ENCODE results near the gene PHKB.
"Not testable (repeated sequence)": the region's sequence is repeated elsewhere in the genome, so short reads cannot be mapped to it uniquely, and the experiment has no call there.

PHKB gene

DNA sequence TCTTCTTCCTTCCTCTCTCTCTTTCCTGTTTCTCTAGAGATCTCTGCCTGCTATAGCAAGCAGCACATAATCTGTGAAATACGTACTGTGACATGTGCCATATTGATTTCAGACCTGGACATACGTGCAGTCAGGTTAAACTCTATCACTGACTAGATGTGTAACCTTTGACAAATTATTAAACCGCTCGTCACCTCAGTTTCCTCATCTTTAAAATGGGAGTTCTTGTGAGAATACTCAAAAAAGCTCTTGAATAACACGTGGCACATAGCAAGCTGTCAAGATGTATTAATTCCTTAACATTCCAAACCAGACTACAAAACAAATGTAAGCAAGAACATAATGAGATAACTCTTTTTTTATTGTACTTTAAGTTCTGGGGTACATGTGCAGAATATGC, 170.0 kb downstream of the PHKB start:
- DNase-seq = no peak

DNA sequence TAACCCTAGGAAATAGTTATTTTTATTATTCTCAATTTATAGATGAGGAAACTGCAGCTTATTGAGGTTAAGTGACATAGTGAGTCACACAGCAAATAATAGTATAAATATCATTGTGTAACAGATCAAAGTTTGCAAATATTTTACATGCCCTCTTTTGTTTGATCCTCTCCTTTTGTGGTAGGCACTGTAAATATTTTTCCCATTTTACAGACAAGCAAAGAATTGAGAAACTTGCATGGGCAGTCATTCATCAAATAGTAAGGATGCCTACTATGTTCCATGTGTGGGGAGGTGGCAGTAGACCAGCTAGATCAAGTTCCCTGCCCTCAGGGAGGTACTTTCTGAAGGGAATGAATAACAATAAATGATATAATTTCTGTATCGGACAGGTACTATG, 173.0 kb downstream of the PHKB start:
- DNase-seq = no peak

DNA sequence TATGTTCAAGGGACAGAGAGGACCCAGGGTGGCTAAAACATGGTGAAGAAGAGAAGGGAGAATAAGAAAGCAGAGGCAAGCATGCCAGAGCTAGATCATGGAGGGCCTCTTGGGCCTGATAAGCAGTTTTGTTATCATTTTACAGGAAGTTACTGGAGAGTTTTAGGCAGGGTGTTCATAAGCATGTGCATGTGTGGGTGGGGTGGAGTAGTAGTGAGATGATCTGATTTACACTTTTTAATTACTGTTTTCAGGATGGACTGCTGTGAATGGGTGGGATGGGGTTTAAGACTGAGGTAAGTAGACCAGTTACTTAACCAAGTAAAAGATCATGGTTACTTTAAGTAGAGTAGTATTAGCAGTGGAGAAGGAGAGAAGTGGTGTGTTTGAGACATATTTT, 173.6 kb downstream of the PHKB start:
- no peak for DNase-seq

DNA sequence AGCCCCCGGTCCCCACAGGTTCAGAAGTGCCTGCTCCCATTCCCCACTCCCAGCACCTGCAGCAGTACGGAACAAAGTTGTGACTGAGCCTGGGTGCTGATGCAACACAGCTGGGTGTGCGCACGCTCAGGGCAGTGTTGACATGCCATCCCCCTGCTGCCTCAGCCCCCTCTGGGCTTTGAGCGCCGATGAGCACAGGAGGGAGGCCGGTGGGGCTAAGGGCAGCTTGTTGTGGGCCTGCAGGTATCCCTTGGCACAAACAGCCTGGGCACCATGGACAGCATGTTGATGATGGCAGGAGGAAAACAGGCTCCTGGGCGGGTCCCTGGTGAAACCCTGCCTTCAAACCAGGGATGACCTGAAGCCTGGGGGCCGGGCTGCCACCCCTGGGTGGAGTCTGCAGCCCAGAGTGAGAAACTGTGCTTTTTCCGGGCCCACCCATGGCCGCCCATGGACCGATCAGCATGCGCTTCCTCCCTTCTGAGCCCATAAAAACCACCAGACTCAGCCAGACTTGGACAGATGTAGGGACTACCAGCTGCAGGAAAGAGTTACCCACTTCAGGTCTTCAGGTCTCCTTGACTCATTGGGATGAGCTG, 175.5 kb downstream of the PHKB start:
- DNase-seq = no peak

DNA sequence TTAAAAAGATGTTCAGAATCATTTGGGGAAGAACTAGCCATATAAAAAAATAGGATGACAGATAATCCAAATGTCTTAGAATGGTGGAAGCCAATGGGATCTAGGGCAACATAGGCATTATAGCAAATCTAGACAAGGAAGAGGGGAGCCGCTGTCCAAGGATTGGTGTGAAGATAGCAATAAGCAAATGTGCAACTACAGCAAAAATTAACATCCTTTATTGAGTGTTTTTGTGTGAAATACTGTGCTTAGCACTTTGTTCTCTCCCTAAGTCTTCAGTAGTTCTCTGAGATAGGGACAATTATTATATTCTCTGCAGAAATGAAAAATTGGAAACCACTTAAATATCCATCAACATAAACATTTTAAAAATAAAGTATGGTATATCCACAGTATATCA, 177.0 kb downstream of the PHKB start:
- DNase-seq = no peak

DNA sequence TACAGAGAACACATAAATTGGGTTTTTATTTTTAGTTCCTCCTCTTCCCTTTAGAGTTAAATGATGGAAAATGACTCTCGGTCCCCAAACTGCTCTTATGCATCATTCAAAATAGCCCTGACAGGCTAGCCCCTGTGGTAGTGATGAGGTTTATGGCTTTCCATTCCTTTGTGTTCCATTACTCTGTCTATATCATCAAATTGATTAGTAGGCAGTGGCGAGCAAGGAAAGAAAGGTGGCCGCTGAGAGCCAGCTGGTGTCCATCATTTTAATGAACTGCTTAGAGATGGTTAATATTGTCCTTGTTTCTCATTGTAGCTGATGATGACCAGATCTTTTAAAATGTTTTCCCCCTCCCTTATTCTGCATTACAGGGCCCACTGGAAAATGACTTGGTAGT, 179.5 kb downstream of the PHKB start:
- no peak for DNase-seq

DNA sequence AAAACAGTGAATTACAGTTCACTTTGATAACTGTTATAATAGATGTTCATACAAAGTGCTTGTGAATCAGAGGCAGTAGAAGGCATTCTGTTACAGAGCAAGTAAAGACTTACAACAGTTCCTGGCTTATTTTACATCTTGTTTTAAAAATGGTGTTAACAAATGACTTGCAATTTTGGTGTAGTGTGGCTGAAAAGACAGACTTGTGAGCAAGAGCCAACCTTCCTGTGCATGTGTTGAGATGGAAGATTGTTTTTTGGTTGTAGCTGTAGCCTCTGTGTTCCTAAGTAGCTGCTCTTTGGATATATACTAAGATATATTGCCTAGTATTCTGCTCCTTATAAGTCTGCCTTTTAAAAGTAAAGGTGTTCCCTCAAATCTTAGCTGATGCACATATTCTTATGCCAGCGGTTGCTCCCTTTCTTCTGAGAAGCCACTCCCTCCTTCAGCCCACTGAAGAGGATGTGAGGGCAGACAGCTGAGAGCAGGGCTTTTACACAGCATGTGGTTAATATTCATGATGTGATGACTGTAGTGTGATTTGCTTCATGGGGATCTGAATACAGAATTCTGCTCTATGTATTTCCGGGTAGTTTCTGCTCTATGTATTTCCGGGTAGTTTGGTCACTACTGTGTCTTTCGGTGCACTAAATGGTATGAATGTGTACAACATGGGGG, 182.3 kb downstream of the PHKB start:
- no peak for DNase-seq

DNA sequence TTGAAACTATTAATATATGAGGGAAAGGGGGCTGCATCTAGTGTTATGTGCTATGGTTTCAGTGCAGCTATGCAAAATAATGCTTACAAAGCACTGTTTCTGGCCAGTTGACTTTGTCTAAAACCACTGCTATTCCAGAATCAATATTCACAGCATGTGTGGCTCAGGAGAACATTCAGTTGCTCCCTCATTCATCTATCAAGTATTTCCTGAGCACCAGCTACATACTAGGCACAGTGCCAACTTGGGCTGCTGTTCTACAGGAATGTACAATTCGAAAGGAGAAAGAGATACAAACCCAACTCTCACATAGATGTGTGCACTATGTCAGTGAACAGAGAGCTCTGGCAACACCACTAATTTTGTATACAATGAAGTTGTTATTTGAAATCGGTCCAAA, 183.0 kb downstream of the PHKB start:
- DNase-seq = no peak

DNA sequence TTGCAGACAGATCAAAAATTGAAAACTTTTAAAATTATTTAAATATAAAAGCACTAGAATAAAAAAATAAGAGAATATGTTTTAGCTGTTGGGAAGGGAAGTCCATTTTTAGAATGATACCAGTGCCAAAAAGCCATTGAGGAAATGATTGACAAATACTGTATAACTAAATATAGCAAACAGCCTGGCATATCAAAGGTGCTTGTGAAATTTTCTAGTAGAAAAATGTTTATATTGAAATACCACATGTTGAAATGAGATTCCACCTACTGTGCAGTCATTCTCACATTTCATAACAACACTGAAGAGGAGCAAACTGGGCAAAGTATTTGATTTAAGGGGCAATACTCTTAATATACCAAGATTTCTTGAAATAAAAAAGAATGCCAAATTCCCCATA, 183.5 kb downstream of the PHKB start:
- DNase-seq = no peak

DNA sequence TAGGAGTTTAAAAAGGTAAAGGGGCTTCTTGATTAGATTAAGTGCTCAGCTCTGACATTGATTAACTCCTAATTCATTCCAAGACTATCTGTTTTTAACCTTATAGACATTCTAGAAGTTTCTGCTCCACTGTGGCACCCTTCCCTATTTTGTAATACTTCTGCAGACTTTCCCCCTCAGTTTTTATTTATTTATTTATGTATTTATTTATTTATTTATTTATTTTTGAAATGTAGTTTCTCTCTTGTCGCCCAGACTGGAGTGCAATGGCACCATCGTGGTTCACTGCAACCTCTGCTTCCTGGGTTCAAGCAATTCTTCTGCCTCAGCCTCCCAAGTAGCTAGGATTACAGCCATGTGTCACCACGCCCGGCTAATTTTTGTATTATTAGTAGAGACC, 185.8 kb downstream of the PHKB start:
- no peak for DNase-seq

DNA sequence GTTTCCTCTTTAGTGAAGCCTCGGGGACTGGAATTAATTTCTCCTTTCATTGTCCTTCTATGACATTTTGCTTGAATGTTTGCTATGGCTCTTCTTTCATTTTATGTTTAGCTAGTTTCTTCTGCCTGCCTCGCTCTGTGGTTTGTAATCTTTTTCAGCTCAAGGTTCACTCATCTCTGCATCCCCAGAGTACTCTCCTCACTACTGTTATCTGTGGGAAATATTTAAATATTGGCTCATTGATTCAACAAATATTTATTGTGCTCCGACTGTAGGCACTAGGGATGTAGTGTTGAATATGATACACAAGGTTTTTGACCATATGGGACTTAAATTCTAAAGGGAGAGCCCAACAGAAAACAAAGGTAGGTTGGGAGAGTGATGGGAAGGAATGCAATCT, 195.9 kb downstream of the PHKB start:
- no peak for DNase-seq

DNA sequence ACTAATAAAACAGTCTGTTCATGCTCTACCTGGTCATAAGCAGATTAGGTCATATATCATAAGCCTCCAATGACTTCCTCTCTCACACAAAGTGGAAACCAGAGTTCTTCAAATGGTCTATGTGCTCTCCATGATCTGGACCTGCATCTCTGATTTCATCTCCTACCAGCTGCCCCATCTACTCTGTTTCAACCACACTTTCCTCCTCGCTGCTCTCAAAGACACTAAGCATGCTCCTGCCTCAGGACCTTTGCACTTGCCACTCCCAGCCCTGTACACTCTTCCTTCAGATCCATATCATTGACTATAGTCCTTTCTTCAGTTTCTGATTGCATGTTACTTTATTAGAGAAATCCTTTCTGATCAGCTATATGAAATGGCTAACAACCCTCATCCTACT, 196.8 kb downstream of the PHKB start:
- DNase-seq = no peak

DNA sequence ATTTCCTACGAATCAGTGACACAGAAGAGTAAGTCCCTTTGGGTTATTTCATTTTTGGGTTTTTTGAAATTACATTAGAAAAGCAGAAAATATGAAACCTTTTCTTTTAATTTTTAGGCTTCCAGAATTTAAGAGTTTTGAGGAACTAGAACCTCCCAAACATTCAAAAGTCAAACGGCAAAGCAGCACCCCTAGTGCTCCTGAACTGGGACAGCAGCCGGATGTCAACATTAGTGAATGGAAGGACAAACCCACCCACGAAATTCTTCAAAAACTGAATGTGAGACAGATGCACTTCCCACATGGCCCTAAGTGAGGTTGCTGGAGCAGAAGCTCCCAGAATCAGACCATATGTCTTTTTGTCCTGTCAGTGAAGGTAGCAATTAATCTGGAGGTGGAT, 199.4 kb downstream of the PHKB start:
- DNase-seq = no peak

DNA sequence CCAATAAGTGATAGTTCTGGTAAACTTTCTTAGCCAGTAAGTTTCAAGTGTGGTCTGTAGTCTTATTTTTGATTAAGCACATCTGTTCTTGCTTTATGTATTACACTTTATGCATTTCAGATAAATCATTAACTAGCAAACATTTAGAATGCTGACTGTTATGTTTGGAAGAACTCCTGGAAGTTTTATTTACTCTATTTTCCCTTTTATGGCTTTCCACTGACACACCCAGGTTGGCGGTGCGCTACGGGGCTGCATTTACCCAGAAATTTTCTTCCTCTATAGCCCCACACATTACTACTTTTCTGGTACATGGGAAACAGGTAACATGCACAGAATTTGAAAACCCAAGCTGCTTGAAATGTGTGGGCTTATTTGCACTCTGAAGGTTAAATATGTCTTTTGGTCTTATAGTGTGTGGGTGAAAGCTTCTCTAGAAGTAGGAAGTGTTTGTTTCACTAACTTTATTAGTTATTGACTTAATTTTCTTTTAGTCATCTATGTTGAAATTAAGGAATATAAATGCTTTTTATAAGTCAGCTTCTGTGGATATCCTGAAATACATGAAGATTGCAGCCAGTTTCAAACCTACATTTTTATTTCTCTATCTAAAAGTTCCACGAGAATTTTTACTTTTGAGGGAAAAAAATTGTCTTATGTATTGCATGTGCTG, 203.7 kb downstream of the PHKB start:
- no peak for DNase-seq

DNA sequence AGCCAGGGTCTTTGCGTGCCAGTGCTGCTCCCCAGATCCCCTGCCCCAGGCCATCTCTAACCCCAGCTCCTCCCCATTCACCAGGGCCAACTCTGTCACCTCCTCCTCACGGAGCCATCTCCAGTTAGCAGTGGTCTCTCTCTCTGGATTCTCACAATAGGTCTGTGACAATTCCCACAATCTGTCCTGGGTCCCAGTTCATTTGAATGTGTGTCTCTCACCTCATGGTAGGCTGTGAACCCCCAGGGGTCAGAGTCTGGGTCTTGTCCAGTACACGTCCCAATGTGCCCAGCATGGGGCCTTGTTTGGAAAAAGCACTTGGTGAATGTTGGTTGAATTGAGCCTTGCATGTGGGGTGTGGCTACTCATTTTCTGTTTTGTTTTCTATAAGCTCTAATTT, 205.3 kb downstream of the PHKB start:
- DNase-seq = no peak

DNA sequence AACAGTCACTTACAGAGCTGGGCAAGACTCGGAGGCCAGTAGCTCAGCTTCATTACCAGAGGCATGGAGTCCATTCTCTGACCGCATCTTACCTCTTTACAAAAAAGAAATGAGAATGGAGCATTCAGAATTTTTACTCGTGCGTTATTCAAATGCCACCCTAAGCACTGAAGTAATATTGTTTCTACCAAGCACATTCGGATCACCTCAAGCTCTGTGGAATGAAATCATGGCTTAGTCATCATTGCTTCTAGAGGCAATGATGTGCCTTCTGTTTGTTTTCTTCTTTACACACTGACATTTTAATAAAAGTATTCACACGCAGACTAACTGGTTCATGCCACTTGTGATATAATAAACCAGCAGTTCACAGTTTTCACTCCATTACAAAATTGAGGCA, 206.8 kb downstream of the PHKB start:
- DNase-seq = no peak

DNA sequence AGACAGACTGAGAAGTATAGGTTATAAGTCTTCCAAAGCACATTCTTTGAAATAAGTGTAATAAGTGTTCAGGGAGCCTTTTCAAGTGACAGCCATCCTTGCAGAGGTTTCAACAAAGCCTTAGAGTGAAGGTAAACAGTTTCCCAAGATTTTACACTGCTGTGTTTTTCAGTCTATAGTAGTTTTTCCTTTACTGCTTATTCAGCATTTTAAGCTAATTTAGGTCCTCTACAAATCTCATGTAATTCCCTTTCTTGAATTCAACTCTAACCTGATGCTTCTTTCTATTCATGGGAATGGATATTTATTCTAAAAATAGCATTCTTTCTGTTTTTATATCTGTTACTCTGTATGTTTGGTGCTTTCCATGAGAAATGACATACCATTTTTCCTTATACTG, 211.3 kb downstream of the PHKB start:
- DNase-seq = no peak

DNA sequence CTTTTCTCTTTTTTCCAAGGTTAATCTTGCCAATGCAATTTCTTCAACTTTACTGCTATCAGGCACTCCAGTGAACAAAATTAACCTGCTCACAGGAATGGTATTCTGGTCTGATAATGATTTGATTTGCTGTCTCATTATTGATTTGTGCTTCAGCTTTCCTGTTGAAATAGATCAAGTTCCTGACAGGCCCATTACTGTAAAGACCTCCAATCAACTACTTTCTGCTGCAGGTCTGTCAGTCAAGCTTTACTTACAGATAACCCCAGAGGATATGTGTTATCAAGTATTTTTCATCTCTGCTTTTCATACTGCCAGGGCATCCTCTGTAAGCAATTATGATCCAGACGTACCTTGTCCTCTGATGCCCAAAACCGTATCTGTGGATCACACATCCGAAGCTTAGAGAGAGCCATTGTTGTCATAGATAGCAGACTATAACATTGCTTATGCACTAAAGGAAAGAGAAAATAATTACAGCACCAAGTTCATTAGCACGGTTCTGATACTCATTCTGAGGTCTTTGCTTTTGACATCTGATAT, 215.6 kb downstream of the PHKB start:
- no peak for DNase-seq

DNA sequence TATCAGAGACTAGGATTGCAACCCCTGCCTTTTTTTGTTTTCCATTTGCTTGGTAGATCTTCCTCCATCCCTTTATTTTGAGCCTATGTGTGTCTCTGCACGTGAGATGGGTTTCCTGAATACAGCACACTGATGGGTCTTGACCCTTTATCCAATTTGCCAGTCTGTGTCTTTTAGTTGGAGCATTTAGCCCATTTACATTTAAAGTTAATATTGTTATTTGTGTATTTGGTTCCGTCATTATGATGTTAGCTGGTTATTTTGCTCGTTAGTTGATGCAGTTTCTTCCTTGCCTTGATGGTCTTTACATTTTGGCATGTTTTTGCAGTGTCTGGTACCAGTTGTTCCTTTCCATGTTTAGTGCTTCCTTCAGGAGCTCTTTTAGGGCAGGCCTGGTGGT, 220.4 kb downstream of the PHKB start:
- DNase-seq = not testable (repeated sequence)

DNA sequence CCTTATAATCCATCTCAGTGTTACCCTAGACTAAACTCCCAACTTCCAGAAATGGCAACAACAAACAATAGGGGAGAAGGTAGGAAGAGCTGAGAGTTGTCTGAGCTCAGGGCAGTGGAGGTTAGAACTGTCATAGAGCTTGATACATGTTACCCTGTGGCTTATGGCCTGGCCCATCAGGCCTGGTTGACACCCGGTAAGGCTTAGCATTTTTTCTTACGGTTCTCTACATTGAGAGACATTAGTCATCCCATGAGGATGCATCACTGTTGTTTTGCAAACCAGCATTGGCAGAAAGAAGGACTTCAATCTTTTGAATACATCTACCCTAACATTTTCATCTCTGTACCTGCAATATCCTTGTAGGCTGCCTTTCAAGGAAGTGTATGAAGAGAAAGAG, 226.6 kb downstream of the PHKB start:
- no peak for DNase-seq

DNA sequence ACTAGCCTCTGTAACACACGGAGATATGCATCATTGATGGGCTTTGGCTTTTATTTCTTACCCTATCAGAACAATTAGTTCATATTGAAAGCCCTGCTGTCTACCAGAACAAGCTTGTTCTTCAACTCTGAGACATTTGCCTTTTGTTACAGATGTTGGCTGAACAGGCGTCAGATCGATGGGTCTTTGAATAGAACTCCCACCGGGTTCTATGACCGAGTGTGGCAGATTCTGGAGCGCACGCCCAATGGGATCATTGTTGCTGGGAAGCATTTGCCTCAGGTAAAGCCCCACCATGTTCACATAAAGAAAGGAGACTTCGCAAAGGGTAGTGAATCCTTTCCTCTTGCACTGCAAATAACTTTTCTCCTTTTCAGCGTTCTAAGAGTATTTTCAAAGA, 232.1 kb downstream of the PHKB start:
- no peak for DNase-seq

DNA sequence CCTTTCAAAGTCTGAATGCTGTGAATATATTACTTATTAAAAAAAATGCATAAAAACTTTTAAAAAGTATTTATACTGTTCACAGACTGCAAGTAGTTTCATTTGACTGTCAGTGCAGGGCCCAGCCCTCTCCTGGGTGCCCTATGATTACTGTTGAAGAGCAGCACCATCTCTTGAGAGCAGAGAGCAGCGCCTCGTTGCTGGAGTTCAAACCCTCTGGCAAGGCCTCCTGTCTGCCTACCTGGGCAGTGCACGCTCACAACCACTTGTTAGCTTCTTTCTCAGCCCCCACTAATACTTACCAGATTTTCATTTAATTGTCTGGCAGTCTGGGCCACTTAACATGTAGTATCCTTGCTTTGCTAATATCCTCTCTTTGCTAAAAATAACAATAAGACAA, 233.4 kb downstream of the PHKB start:
- DNase-seq = no peak

DNA sequence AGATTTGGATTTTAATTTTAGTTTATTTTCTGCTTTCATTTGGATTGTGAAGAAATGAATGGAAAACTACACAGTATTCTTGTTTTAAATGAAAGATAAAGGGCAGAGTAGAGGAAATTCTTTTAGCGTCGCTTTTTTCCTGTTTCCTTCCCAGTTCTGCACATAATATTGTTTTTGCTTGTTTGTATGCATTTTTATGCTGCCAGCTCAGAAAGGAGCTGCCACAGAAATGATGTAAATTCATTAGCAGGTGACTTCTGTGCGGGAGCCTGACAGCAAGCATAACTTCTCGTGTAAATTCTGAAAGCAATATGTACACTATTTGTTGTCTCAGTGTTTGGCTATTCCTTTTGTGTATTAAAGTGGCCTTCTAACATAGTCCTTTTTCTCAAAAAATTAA, 234.6 kb downstream of the PHKB start:
- no peak for DNase-seq

DNA sequence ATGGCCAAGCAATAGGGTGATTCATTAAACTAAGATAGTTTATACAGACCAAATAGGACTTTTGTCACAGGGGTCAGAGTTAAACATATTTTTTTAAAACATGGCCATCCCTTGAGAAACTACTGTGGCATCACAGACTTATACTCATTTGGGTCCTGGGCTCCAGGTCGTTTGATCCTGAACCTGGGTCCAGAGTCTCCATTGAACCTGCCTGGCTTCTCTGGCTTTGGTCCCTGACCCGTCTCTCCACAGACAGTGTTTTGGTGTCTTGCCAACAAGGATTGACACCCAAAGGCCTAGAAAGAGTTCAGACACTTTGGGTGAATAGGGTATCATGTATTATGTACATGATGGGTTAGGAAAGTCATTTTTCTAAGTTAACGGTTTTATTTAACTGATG, 236.7 kb downstream of the PHKB start:
- no peak for DNase-seq

DNA sequence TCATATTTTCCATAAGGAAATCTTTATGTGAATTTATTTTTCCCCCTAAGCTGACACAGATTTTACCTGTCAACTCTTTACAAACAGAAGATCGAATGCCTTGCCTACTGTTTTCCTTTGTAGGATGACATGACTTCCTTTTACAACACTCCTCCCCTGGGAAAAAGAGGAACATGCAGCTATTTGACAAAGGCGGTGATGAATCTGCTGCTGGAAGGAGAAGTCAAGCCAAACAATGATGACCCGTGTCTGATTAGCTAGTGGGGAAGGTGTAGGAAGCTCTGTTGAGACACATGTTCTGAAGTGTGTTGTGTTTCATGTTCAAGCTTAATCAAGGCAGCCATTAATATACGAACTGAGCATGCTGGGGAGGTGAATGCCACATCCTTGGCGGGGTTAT, 238.0 kb downstream of the PHKB start:
- DNase-seq = no peak

Measured in NCI-H1092 (cell line).